Neural cell (in vitro differentiated cells): Measurements from ENCODE around the gene RNF149. TPM values are rescaled to one million over a fixed set of nuclear protein-coding genes. Genes with fewer than 3 reads are reported as not detected.

ENCODE experiments used
- H2AFZ ChIP-seq: fragments of 200-600, 300-800 bp; sonication (generic), shearing (Covaris generic); 2 replicates; pipeline ENCODE4 v1.6.0; 2014; ENCODE audit warnings: low read depth, mild to moderate bottlenecking, antibody characterized with exemption, low read length, moderate library complexity
- H3F3A ChIP-seq: fragments of 200-600 bp; shearing (Covaris generic); 2 replicates; pipeline ENCODE4 v1.6.1; 2016; ENCODE audit warnings: mild to moderate bottlenecking, moderate library complexity, mixed read lengths, antibody characterized with exemption, low read length; ENCODE audit not compliant: insufficient read depth, poor library complexity, severe bottlenecking
- H3K27ac ChIP-seq: fragments of 200-600, 300-800 bp; sonication (generic), shearing (Covaris generic); 2 replicates; pipeline ENCODE4 v1.5.1; 2014; ENCODE audit warnings: mild to moderate bottlenecking, low read length, moderate library complexity
- H3K27me3 ChIP-seq: fragments of 300-800, 200-600 bp; sonication (generic), shearing (Covaris generic); 2 replicates; pipeline ENCODE4 v1.6.0; 2014; ENCODE audit warnings: mild to moderate bottlenecking, low read depth, low read length, moderate library complexity; ENCODE audit not compliant: insufficient read depth
- H3K36me3 ChIP-seq: fragments of 300-800, 200-600 bp; sonication (generic), shearing (Covaris generic); 2 replicates; pipeline ENCODE4 v1.5.1; 2014; ENCODE audit warnings: mild to moderate bottlenecking, antibody characterized with exemption, low read length, moderate library complexity; ENCODE audit not compliant: insufficient read depth
- H3K4me2 ChIP-seq: fragments of 300-800, 200-600 bp; sonication (generic), shearing (Covaris generic); 2 replicates; pipeline ENCODE4 v1.6.0; 2014; ENCODE audit warnings: mild to moderate bottlenecking, low read length
- H3K4me3 ChIP-seq: fragments of 300-800, 200-600 bp; sonication (generic), shearing (Covaris generic); 2 replicates; pipeline ENCODE4 v1.5.1; 2014; ENCODE audit warnings: mild to moderate bottlenecking, low read length, moderate library complexity
- H3K79me2 ChIP-seq: fragments of 200-600 bp; shearing (Covaris generic); replicated peaks from 2 replicates; pipeline ENCODE4 v1.6.0; 2014; ENCODE audit warnings: mild to moderate bottlenecking, low read length, moderate library complexity; ENCODE audit not compliant: insufficient read depth
- H3K9ac ChIP-seq: fragments of 300-800, 200-600 bp; sonication (generic), shearing (Covaris generic); 2 replicates; pipeline ENCODE4 v1.6.1; 2016; ENCODE audit warnings: mild to moderate bottlenecking, low read length, mixed read lengths
- H3K9me2 ChIP-seq: fragments of 200-600 bp; shearing (Covaris generic); 2 replicates; pipeline ENCODE4 v1.6.1; 2016; ENCODE audit warnings: mild to moderate bottlenecking, low read length, mixed read lengths; ENCODE audit not compliant: insufficient read depth
- H3K9me3 ChIP-seq: fragments of 200-600, 300-800 bp; sonication (generic), shearing (Covaris generic); 2 replicates; pipeline ENCODE4 v1.6.1; 2016; ENCODE audit warnings: mild to moderate bottlenecking, mixed run types, low read length, moderate library complexity, mixed read lengths
- H4K20me1 ChIP-seq: fragments of 200-600 bp; shearing (Covaris generic); 2 replicates; pipeline ENCODE4 v1.6.1; 2016; ENCODE audit warnings: mild to moderate bottlenecking, mixed run types; ENCODE audit not compliant: insufficient read depth
- CTCF ChIP-seq: fragments of 450-650 bp; IDR thresholded peaks from 2 replicates; pipeline ENCODE4 v1.5.1; 2014; ENCODE audit warnings: antibody characterized with exemption, mild to moderate bottlenecking, moderate library complexity; ENCODE audit not compliant: poor library complexity, severe bottlenecking
- EP300 ChIP-seq: fragments of 450-650 bp; conservative IDR thresholded peaks from 2 replicates; pipeline ENCODE4 v1.6.1; 2014; ENCODE audit warnings: antibody characterized with exemption, mild to moderate bottlenecking, moderate library complexity; ENCODE audit not compliant: poor library complexity, severe bottlenecking
- EZH2 ChIP-seq: fragments of 200-600, 300-800 bp; shearing (Covaris generic), sonication (generic); IDR thresholded peaks from 2 replicates; pipeline ENCODE4 v1.6.1; 2014; ENCODE audit warnings: antibody characterized with exemption, low read length, borderline replicate concordance, mild to moderate bottlenecking; ENCODE audit not compliant: insufficient read depth, poor library complexity, severe bottlenecking
- MXI1 ChIP-seq: fragments of 450-650 bp; conservative IDR thresholded peaks from 2 replicates; pipeline ENCODE4 v1.6.1; 2014; ENCODE audit warnings: antibody characterized with exemption, mild to moderate bottlenecking; ENCODE audit not compliant: poor library complexity, severe bottlenecking
- POLR2AphosphoS5 ChIP-seq: IDR thresholded peaks from 2 replicates; pipeline ENCODE4 v1.6.1; 2012
- RAD21 ChIP-seq: fragments of 450-650 bp; conservative IDR thresholded peaks from 2 replicates; pipeline ENCODE4 v1.6.1; 2014; ENCODE audit warnings: antibody characterized with exemption, mild to moderate bottlenecking, moderate library complexity
- SMC3 ChIP-seq: fragments of 450-650 bp; conservative IDR thresholded peaks from 2 replicates; pipeline ENCODE4 v1.6.1; 2014; ENCODE audit warnings: antibody characterized with exemption, mild to moderate bottlenecking, moderate library complexity; ENCODE audit not compliant: poor library complexity
- TAF1 ChIP-seq: IDR thresholded peaks from 2 replicates; pipeline ENCODE4 v1.6.1; 2012; ENCODE audit warnings: low read depth
- polyA plus RNA-seq: library from polyadenylated mRNA; depleted of rRNA; stranded (reverse); fragments of >200 nt; gene quantifications from 2 replicates; pipeline ENCODE4 v1.2.3, GENCODE V29; 2014
- TF ChIP-seq, protein P1 (sequence below): IDR thresholded peaks from 2 replicates; pipeline ENCODE4 v1.6.1; 2012; ENCODE audit warnings: borderline replicate concordance

RNF149 gene
- polyA plus RNA-seq, 1 donor from 2014 or later: 39.7 TPM

DNA sequence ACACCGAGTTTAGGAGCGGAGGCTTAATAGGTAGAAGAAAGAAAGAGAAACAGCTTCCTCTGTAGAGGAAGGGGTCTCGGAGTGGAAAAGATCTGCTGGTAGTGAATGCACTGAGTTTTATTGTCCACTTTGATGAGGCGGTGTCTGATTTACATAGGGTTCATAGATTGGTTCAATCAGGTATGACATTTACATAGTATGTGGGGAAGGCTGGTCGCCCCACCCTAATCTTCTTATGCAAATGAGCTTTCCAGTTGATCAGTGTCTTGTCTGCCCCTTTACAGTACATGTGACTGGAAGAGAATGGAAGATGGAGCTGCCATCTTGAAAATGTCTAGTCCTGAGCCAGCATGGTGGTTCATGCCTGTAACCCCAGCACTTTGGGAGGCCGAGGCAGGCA is 75.7 kb downstream of the RNF149 start:
- H3K9me2 ChIP-seq: no peaks in the 10 kb centered on the region
- TF ChIP-seq SMC3 (no peak), EZH2 (no peak), POLR2AphosphoS5 (no peak), TAF1 (no peak), CTCF (no peak), EP300 (no peak), RAD21 (no peak), MXI1 (no peak)
- TF ChIP-seq, protein P1, sequence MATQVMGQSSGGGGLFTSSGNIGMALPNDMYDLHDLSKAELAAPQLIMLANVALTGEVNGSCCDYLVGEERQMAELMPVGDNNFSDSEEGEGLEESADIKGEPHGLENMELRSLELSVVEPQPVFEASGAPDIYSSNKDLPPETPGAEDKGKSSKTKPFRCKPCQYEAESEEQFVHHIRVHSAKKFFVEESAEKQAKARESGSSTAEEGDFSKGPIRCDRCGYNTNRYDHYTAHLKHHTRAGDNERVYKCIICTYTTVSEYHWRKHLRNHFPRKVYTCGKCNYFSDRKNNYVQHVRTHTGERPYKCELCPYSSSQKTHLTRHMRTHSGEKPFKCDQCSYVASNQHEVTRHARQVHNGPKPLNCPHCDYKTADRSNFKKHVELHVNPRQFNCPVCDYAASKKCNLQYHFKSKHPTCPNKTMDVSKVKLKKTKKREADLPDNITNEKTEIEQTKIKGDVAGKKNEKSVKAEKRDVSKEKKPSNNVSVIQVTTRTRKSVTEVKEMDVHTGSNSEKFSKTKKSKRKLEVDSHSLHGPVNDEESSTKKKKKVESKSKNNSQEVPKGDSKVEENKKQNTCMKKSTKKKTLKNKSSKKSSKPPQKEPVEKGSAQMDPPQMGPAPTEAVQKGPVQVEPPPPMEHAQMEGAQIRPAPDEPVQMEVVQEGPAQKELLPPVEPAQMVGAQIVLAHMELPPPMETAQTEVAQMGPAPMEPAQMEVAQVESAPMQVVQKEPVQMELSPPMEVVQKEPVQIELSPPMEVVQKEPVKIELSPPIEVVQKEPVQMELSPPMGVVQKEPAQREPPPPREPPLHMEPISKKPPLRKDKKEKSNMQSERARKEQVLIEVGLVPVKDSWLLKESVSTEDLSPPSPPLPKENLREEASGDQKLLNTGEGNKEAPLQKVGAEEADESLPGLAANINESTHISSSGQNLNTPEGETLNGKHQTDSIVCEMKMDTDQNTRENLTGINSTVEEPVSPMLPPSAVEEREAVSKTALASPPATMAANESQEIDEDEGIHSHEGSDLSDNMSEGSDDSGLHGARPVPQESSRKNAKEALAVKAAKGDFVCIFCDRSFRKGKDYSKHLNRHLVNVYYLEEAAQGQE: no peak

GRCh38 chr2:101231937-101232730 is 76.4 kb downstream of the RNF149 start:
- Histone ChIP-seq H3K36me3 (no peaks in the 10 kb centered on the region), H3K9me2 (no peaks in the 10 kb centered on the region), H3K9me3 (no peaks in the 10 kb centered on the region), H4K20me1 (no peaks in the 10 kb centered on the region), H3K27me3 (no peaks in the 10 kb centered on the region), H2AFZ (no peak overlapping the region), H3K4me2 (no peak overlapping the region), H3K9ac (no peak overlapping the region), H3K4me3 (no peak overlapping the region), H3F3A (no peaks in the 10 kb centered on the region), H3K27ac (no peak overlapping the region), H3K79me2 (no peaks in the 10 kb centered on the region)
- TF ChIP-seq SMC3 (no peak), POLR2AphosphoS5 (no peak), CTCF (no peak), RAD21 (no peak)

More for the DNA sequence above, 75.7 kb downstream of the RNF149 start:
- Histone ChIP-seq H3K9ac (no peak overlapping the region), H3K4me3 (no peak overlapping the region), H3F3A (no peaks in the 10 kb centered on the region), H4K20me1 (no peaks in the 10 kb centered on the region), H2AFZ (no peak overlapping the region), H3K27me3 (no peaks in the 10 kb centered on the region), H3K79me2 (no peaks in the 10 kb centered on the region), H3K36me3 (no peaks in the 10 kb centered on the region), H3K4me2 (no peak overlapping the region), H3K27ac (no peak overlapping the region), H3K9me3 (no peaks in the 10 kb centered on the region)
